ENCODE results near the gene PLXNA2.
A peak's percentile ranks its signal among the peaks of the same experiment; 100 is the strongest.

Gene PLXNA2

GRCh38 chr1:208170252-208170651 is 73.9 kb downstream of the PLXNA2 start:
- POLR2A ChIA-PET (ENCODE audit: low non-redundant PET): no interaction called here
- CTCF ChIA-PET: no interaction called here
- no peak for DNase-seq (ENCODE audit: low spot score)
- TF ChIP-seq, protein P1, sequence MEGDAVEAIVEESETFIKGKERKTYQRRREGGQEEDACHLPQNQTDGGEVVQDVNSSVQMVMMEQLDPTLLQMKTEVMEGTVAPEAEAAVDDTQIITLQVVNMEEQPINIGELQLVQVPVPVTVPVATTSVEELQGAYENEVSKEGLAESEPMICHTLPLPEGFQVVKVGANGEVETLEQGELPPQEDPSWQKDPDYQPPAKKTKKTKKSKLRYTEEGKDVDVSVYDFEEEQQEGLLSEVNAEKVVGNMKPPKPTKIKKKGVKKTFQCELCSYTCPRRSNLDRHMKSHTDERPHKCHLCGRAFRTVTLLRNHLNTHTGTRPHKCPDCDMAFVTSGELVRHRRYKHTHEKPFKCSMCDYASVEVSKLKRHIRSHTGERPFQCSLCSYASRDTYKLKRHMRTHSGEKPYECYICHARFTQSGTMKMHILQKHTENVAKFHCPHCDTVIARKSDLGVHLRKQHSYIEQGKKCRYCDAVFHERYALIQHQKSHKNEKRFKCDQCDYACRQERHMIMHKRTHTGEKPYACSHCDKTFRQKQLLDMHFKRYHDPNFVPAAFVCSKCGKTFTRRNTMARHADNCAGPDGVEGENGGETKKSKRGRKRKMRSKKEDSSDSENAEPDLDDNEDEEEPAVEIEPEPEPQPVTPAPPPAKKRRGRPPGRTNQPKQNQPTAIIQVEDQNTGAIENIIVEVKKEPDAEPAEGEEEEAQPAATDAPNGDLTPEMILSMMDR (conservative IDR thresholded peaks at IDR 0.05; ENCODE audit: low read depth): no peak
- H3K27ac ChIP-seq: no peak overlapping the region

DNA sequence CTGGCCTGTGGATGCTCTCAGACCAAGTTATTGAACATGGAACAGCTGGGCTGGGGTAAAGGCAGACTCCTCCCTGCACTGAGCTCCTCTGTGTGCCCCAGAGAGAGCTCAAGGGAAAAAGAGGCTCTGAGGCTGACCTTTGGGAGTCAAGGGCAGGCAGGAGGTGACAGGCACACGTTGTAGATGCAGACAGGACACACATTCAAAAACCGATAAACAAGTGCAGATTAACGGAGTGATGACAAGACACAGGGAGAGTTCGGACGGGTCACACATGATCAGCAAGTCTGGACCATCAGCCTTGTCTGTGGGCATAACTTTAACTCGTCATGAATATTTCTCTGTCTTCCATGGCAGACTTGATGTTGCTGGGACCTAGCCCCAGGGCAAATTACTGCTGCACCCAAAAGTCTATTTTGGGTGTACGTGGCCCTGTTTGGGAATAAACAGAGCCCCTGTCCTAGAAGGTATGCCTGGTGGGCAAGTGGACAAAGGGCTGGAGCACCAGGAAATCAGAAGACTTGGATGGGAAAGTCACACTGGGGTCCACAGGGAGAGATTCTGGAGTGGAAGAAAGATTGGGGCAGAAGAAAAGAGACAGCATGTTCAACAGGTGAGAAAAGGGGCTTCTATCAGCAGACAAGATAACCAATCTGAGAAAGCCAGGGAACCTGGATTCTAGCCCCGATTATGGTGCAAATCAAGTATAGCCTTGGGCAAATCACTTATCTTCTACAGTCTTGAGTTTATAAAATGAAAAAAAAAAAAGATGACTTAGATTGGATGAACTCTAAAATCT is 74.9 kb downstream of the PLXNA2 start:
- ChIA-PET POLR2A (ENCODE audit: low non-redundant PET) (no interaction called here), CTCF (no interaction called here)
- TF ChIP-seq, protein P1 (conservative IDR thresholded peaks at IDR 0.05; ENCODE audit: low read depth): no peak
- no peak overlapping the region for H3K27ac ChIP-seq
- no peak for DNase-seq (ENCODE audit: low spot score)

DNA sequence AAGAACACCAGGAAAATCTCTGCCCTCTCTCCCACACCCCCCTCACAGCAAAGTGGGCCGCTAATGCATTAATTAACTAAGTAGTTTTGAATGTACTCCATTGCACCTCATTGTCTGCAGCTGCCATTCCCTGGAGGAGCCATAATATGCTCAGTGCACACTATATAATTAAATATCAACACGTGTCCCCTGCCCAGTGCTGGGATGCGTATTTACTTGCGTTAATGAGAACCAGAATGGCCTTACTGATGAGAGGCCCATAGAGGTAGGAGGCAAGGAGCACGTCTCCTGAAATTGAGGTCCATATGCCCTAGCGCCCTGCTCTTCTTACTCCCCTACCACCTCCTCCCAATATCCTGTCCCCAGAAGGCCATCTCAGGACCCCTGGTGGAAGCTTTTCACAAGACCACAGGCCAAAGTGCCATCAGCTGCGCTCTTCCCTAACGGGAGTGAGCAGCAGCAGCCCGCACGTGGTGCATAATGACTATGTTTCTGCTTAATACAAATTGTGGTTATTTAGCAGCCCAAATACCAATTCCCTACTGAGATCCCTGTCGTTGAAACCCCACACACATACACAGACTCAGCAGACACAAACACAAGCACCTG is 76.8 kb downstream of the PLXNA2 start:
- DNase-seq (ENCODE audit: low spot score): no peak
- H3K27ac ChIP-seq: no peak overlapping the region
- ChIA-PET POLR2A (ENCODE audit: low non-redundant PET) (no interaction called here), CTCF (interaction anchor here (0.6 to 0.7 kb wide), 2 partner anchors 11 to 25 kb away, joined by 3 read pairs; no protein-coding TSS in a partner anchor)
- TF ChIP-seq, protein P1 (conservative IDR thresholded peaks at IDR 0.05; ENCODE audit: low read depth): no peak

DNA sequence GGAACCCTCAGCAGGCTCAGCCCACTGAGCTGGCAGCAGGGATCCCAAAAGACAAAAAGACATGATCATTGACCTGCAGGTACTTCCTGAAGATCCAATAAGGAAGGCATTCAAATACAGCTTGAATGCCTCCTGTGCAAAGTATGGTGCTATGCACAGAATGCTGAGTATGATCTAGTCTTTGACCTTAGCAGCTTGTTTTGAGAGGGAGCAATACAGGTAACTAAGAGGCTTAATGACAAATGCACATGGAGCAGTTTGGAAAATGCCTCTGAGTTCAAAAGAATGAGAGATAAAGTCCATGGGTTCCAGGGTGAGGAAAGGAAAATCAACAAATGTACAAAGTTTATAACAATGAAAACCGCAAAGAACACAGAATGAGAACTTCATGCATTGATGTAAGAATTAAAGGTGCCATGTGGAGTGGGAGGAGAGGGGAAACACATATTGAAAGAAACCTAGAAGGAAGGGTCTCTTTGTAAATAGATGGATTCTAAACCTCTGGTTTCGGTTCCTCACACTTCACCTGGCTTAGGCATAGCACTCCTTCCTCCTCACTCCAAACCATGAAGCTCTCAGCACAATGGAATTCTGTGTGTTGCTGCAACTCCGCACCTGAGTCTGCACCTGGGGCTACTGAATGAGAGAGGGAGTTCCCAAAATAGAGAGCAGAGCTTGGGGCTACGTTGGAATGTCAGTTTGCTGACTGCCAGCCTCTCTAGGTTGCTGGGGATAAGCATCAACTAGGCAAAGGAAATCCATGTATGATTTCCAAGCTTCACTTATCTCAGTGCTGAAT is 77.6 kb downstream of the PLXNA2 start:
- H3K27ac ChIP-seq: no peak overlapping the region
- peak; percentile 12 for DNase-seq (ENCODE audit: low spot score)
- TF ChIP-seq, protein P1 (conservative IDR thresholded peaks at IDR 0.05; ENCODE audit: low read depth): no peak
- POLR2A ChIA-PET (ENCODE audit: low non-redundant PET): no interaction called here
- CTCF ChIA-PET: interaction anchor here (0.6 kb wide), 1 partner anchor 12 kb away, joined by 3 read pairs; no protein-coding TSS in a partner anchor

DNA sequence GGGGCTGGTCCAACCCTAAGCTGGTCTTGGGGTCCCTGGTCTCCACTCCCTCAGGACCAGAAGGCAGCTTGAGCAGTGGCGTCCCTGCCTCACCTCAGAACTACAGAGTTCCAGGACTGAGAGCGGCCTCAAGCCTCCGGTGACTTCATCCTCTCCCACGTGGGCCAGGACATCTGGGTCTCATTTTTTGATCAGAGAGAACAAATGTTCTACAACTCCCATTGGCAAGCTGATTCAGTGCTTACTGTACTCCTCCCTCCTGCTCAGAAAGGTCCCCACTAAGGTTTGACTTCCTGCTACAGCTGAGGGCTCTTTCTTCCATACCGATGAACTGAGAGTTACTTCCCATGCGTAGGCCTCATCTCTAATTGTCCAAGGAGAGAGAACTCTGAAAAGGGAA is 78.5 kb downstream of the PLXNA2 start:
- ChIA-PET POLR2A (ENCODE audit: low non-redundant PET) (no interaction called here), CTCF (no interaction called here)
- no peak overlapping the region for H3K27ac ChIP-seq
- no peak for DNase-seq (ENCODE audit: low spot score)
- TF ChIP-seq, protein P1 (conservative IDR thresholded peaks at IDR 0.05; ENCODE audit: low read depth): no peak

- H3K27ac ChIP-seq: no peak overlapping the region
- no peak for DNase-seq (ENCODE audit: low spot score)
- TF ChIP-seq, protein P1 (conservative IDR thresholded peaks at IDR 0.05; ENCODE audit: low read depth): no peak
- ChIA-PET CTCF (interaction anchor here (0.7 kb wide), 2 partner anchors 57 to 80 kb away, joined by 4 to 5 read pairs; partner anchors contain the start of gene PLXNA2), POLR2A (ENCODE audit: low non-redundant PET) (no interaction called here)
These were observed 79.6 kb downstream of the PLXNA2 start for GRCh38 chr1:208164609-208165008.

All from RWPE1 (cell line).